Activated CD8-positive, alpha-beta memory T cell treated with anti-CD3 and anti-CD28 coated beads for 48 hours (primary cell): ENCODE results near the gene PCNT.
"Not testable (repeated sequence)": the region's sequence is repeated elsewhere in the genome, so short reads cannot be mapped to it uniquely, and the experiment has no call there.

Experiments
- DNase-seq, 3 experiments: peaks; one replicate each; pipeline ENCODE4 v3.0.0-alpha.2; 2020; ENCODE audit warnings: low read depth in 2 of 3, low spot score in 2 of 3

Gene PCNT

DNA sequence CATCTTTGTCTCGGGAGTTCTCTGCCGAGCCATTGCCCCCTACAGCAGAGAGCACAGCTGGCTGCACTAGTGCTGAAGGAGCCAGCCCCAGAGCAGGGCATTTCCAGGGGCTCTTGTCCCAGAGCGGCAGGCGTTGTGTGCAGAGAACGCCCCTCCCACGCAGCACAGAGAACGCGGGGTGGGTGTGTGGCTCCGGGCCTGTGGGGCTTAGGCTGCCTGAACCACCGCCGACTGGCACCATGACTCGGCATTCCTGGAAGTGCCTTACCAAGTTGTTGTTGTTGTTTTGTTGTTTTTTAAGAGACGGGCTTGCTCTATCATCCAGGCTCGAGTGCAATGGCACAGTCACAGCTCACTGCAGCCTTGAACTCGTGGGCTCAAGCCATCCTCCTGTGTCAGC lies 119.0 kb downstream of the PCNT start:
- DNase-seq, result no peak

DNA sequence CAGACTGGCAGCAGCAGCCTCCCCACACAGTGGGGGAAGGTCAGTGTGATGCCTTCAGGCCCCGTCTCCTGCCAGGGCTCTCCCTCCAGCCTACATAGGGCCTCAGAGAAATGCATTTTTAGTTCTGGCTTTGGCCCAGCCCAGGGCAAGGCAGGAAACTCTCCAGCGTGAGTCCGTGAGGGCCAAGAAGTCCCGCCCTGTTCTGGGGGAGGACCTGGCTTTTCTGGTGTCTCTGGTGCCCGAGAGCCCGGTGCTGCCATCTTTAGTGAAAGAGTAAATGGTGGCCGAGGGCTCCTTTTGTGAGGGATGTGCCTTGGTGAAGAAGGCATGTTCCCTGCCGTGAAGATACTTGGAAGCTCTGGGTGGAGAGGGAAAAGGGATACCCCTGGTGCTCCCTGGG lies 120.0 kb downstream of the PCNT start:
- no peak for DNase-seq

DNA sequence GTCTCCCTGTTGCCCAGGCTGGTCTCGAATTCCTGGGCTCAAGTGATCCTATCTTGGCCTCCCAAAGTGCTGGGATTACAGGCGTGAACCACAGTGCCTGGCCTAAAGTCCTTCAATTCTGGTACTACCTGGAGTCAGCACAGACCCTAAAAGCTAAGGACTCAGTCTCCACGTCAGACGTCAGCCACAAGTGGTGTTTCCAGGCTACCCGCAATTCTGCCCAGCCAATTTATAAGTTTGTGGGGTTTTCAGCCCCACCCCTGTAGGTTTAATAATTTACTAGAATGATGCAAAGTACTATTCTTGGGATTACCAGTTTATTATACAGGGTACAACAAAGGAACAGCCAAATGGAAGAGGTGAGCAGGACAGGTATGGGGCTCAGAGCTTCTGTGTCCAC lies 124.2 kb downstream of the PCNT start:
- DNase-seq, result no peak

- DNase-seq, result not testable (repeated sequence)
Measured at GRCh38 chr21:46448855-46449254, 124.9 kb downstream of the PCNT start.

DNA sequence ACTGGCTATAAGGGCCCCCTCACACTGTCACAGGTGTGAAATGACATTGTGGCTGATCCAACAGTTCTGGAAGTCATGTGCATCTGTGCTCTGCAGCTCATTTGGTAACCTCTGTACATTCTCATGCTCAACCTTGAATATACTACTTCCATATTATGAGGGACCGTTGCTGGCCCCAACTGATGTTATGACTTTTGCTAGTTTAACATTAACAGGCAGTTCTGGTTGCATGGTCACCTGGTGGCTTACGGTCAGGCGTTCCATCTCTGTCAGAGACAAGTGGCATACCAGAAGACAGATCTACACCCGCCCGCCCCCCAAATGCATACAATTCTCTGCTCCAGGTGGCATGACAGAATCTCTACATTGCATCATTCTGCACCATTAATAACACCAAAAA lies 128.8 kb downstream of the PCNT start:
- DNase-seq, result no peak

DNA sequence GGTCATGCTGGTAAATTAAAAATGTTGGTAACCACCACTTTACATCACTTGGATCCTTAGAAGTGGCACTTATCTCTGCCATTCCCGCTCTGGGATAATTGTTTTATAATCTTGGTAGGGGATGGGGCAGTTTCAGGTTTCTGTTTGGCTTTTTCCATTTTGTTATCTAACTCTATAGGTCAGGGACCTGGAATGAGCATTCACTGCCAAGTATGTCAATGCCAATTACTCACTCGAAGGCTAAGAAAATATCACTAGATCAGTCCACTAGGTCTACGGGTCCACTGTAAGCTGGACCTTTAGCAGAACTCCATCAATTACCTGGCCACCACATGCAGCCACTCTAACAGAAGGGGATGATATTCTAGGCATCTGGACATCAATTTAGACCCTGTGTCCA lies 130.2 kb downstream of the PCNT start:
- DNase-seq, result no peak

DNA sequence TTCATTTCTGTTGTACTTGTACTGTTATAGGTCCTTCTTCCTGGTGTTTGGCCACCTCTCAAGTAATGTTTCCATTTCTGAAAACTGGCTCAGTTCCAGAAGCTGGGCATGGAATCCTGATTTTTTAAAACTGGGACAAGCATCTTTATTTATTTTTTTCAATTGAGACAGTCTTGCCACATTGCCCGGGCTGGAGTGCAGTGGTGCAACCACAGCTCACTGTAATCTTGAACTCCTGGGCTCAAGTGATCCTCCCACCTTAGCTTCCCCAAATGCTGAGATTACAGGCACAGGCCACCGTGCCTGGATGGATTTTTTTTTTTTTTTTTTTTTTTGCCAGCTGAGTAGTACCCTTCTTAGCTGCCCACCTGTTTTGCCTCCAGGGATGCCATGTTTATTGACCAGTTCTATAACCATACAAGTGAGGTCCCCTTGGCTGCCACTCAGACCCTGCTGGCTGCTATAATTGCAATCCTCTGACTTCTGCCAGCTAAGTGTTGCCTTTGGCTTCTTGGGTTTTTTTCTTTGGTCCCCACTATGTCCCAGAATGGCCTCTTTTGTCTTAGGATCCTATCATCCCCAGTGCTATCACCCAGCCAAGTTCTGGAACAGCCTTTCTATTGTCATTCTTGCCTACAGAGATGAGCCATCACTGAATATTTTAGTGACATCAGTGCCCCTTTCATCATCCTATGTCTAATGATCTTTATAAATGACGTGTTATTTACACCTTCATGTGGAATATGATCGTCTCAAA lies 130.9 kb downstream of the PCNT start:
- DNase-seq, result no peak

- no peak for DNase-seq
Measured at GRCh38 chr21:46455575-46456385, 131.8 kb downstream of the PCNT start.

GRCh38 chr21:46456750-46457149 lies 132.8 kb downstream of the PCNT start:
- no peak for DNase-seq

DNA sequence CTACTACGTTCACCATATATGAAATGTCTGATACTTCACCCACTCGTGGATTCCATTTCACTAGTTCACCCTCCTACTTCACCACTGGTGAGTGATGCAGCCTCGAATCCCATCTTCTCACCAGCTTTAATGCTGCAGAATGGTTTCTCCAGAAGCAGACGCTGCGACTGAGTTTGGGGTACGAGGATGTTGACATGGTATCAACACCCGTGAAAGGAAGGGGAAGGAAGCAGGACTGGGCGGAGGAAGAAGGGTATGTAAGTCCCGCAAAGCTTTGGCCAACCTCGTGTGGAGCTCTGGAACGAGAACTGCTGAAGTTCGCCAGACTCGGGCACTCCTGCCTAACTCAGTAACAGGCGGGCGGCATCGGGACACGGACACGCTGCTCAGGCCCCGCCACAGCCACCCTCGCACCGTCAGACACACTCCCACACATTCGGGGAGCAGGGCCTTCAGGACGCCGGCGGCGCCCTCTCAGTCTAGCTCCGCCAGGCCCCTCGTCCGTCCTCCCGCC lies 133.9 kb downstream of the PCNT start:
- DNase-seq, result peak in 2 of 3 experiments; percentile 25 to 30

- DNase-seq, result peak; percentile 75 to 90 (median 77)
Measured at GRCh38 chr21:46458315-46459023, 134.5 kb downstream of the PCNT start, which contains the start of gene DIP2A. TSS of gene DIP2A (plus strand) at chr21:46458891. CDS start at chr21:46459132, 241 bp downstream.

DNA sequence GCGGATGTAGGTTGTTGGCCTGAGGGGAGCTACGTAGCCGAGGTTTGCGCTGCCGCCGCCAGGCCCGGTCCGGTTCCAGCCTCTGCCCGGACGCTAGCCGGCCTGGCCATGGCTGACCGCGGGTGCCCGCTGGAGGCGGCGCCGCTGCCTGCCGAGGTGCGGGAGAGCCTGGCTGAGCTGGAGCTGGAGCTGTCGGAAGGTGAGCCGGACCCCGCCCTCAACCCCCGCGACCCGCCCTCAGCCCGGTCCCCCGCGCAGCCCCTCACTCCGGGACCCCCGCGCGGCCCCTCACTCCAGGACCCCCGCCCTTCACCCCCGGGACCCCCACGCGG lies 135.0 kb downstream of the PCNT start:
- DNase-seq, result no peak

DNA sequence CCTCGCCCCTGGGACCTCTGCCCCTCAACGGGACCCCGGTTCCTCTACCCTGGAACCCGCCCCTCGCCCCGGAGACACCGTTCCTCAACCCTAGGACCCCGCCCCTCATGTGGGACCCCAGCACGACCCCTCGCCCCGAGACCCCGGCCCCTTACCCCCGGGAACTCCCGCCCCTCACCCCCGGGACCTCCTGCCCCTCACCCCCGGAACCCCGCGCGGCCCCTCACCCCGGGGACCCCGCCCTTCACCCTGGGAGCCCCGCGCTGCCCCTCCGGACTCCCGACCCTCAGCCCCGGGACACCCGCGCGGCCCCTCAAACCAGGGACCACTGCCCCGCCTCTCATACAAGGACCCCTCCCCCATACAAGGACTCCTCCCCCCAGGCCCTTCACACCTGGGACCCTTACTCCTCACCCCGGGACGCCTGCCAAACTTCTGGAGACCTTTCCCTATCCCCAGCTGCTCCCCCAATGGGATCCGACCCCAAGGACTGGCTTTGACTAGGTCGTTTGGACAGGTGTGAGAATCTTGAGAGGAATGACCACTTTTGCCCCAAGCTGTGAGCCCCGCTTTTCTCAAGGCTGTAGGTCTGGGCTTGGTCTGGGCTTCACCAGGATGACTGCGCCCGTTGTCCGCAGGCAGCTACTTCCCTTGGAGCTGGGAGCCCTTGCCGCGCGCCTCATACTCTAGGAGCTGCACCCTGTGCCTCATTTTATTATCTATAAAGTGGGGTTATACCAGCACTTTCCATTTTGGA lies 135.6 kb downstream of the PCNT start:
- DNase-seq, result peak in 1 of 3 experiments; percentile 29

DNA sequence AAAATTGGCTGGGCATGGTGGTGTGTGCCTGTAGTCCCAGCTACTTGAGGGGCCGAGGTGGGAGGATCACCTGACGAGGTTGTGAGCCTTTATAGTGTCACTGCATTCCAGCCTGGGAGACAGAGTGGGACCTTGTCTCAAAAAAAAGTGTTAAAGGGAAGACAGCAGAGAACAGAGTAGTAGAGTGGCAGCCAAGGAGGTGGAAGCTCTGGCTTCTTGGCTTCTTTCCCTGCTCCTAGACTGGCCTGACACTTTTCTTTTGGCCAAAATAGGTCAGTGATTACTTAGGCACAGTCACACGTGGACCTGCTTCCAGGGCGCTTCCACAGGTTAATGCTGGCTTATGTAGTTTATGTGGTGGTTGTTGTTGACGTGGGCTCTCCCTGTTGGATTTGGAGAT lies 138.0 kb downstream of the PCNT start:
- DNase-seq, result no peak

DNA sequence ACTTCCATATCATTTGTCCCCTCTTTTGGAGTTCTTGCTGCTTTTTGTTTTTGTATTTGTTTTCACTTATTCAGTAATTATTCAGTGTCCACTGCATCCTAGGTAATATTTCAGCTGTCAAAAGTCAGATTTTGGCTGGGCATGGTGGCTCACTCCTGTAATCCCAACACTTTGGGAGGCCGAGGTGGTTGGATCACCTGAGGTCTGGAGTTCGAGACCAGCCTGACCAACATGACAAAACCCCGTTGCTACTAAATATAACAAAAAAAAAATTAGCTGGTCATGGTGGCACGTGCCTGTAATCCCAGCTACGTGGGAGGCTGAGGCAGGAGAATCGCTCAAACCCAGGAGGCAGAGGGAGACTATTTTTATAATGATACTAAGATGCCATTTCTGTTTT lies 141.2 kb downstream of the PCNT start:
- not testable (repeated sequence) for DNase-seq

- no peak for DNase-seq
Measured at GRCh38 chr21:46465651-46466050, 141.7 kb downstream of the PCNT start.

- DNase-seq, result no peak
Measured at GRCh38 chr21:46468108-46468774, 144.3 kb downstream of the PCNT start.

- no peak for DNase-seq
Measured at GRCh38 chr21:46469275-46469674, 145.3 kb downstream of the PCNT start.

- DNase-seq, result no peak
Measured at GRCh38 chr21:46471514-46471913, 147.6 kb downstream of the PCNT start.

- no peak for DNase-seq
Measured at GRCh38 chr21:46472246-46472645, 148.3 kb downstream of the PCNT start.
